Ishikawa (cell line): ENCODE data around the gene TMPRSS15.

ENCODE experiments used
- CEBPB ChIP-seq: IDR thresholded peaks from 2 replicates; pipeline ENCODE4 v1.6.1; 2012
- CREB1 ChIP-seq: IDR thresholded peaks from 2 replicates; pipeline ENCODE4 v1.6.1; 2012; ENCODE audit warnings: low read depth
- EGR1 ChIP-seq: IDR thresholded peaks from 2 replicates; pipeline ENCODE4 v1.6.1; 2012
- EP300 ChIP-seq: IDR thresholded peaks from 2 replicates; pipeline ENCODE4 v1.6.1; 2012; ENCODE audit warnings: borderline replicate concordance
- FOXM1 ChIP-seq: IDR thresholded peaks from 2 replicates; pipeline ENCODE4 v1.6.1; 2012; ENCODE audit warnings: low read depth, borderline replicate concordance
- NFIC ChIP-seq: IDR thresholded peaks from 2 replicates; pipeline ENCODE4 v1.6.1; 2012
- RAD21 ChIP-seq: IDR thresholded peaks from 2 replicates; pipeline ENCODE4 v1.6.1; 2012; ENCODE audit warnings: low read depth
- TAF1 ChIP-seq: IDR thresholded peaks from 2 replicates; pipeline ENCODE4 v1.6.1; 2012; ENCODE audit warnings: low read depth, mild to moderate bottlenecking
- TCF12 ChIP-seq: IDR thresholded peaks from 2 replicates; pipeline ENCODE4 v1.6.1; 2012; ENCODE audit warnings: low read depth
- TEAD4 ChIP-seq: IDR thresholded peaks from 2 replicates; pipeline ENCODE4 v1.6.1; 2012
- ZBTB7A ChIP-seq: IDR thresholded peaks from 2 replicates; pipeline ENCODE4 v1.6.1; 2012; ENCODE audit warnings: low read depth
- TF ChIP-seq, protein P1 (sequence below): IDR thresholded peaks from 2 replicates; pipeline ENCODE4 v1.6.1; 2012; ENCODE audit warnings: low read depth, mild to moderate bottlenecking
- TF ChIP-seq, protein P2 (sequence below): IDR thresholded peaks from 2 replicates; pipeline ENCODE4 v1.6.1; 2012
- TF ChIP-seq, protein P3 (sequence below): IDR thresholded peaks from 2 replicates; pipeline ENCODE4 v1.6.1; 2012

DNA sequence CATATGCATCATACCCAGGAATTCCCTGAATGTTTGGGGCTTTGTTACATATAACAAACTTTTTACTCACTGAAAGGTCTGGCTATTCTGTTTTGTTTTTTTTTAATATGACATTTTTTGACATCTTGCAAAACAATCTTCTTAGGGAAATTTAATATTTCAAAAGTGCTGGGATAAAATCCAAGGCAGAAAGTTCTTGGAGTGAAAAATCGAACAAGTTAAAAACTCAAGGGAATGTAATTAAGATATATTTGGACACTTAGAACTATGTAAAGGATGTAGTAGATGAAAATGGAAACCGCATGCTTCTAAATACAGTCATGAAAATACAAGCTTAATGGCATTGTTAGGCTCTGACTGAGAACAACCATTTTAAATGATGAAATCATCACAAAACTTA, 150.4 kb downstream of the TMPRSS15 start:
- TF ChIP-seq RAD21 (no peak), EP300 (no peak), TAF1 (no peak), CREB1 (no peak), CEBPB (no peak), TCF12 (no peak), TEAD4 (no peak), NFIC (no peak), EGR1 (no peak), FOXM1 (no peak), ZBTB7A (no peak)
- TF ChIP-seq, protein P1, sequence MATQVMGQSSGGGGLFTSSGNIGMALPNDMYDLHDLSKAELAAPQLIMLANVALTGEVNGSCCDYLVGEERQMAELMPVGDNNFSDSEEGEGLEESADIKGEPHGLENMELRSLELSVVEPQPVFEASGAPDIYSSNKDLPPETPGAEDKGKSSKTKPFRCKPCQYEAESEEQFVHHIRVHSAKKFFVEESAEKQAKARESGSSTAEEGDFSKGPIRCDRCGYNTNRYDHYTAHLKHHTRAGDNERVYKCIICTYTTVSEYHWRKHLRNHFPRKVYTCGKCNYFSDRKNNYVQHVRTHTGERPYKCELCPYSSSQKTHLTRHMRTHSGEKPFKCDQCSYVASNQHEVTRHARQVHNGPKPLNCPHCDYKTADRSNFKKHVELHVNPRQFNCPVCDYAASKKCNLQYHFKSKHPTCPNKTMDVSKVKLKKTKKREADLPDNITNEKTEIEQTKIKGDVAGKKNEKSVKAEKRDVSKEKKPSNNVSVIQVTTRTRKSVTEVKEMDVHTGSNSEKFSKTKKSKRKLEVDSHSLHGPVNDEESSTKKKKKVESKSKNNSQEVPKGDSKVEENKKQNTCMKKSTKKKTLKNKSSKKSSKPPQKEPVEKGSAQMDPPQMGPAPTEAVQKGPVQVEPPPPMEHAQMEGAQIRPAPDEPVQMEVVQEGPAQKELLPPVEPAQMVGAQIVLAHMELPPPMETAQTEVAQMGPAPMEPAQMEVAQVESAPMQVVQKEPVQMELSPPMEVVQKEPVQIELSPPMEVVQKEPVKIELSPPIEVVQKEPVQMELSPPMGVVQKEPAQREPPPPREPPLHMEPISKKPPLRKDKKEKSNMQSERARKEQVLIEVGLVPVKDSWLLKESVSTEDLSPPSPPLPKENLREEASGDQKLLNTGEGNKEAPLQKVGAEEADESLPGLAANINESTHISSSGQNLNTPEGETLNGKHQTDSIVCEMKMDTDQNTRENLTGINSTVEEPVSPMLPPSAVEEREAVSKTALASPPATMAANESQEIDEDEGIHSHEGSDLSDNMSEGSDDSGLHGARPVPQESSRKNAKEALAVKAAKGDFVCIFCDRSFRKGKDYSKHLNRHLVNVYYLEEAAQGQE, result no peak
- TF ChIP-seq, protein P2, sequence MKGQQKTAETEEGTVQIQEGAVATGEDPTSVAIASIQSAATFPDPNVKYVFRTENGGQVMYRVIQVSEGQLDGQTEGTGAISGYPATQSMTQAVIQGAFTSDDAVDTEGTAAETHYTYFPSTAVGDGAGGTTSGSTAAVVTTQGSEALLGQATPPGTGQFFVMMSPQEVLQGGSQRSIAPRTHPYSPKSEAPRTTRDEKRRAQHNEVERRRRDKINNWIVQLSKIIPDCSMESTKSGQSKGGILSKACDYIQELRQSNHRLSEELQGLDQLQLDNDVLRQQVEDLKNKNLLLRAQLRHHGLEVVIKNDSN, result no peak
- TF ChIP-seq, protein P3, sequence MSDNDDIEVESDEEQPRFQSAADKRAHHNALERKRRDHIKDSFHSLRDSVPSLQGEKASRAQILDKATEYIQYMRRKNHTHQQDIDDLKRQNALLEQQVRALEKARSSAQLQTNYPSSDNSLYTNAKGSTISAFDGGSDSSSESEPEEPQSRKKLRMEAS, result no peak
